ENCODE measurements around the gene CXCR3.
"Not testable (repeated sequence)": the region's sequence is repeated elsewhere in the genome, so short reads cannot be mapped to it uniquely, and the experiment has no call there.

The CXCR3 gene

DNA sequence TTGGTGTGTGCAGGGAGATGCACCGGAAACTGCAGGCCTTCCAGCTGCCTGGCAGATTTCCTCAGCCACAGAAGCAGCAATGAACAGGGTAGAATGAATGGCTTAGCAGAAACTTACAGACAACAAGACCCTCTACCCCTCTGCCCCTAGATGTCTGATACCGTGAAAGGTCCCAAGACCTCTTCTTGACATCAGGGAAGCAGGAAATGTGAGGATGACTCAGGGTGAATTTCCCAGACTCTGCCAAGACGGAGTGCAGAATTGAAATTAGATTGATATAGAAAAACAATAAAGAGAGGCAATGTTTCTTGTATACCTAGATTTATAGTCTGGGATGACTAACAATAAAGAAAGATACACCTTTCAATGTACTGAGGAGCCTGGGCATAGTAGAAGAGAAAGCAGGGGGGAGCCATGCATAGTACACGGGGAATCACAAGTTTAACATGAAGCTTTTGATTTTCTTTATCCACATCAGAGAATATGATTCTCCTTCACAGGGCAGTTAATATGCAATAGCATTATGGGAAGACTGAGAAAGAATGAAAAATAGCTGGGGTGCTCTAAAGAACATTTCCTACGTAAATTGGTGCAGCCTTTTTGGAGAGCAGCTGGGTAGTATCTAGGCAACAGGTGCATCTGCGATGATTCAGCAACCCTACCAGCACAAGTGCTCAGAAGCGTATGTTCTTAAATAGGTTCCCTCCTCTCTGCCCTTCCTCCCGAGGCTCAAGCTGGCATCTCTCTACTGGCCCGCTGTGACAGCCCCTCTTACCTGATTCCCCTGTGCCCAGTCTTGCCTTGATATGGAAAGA, 18.3 kb upstream of the CXCR3 start:
- DNase-seq, result no peak

DNA sequence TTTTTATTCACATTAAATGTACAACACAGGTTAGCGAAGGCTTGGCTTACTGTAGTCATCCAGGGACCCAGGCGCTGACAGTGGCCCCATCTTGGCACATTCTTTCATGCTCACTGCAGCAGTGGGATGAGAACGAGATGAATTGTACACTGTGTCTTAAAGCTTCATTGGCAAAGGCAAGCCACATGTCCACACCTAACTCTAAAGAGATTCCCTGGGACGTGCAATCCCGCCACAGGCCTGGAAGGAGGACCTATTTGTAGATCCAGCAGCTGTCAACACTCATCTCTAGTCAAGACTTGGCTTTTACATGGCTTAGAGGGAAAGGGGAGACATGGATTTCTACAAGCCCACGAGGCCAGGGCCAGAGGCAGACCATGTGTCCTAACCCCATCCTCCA, 16.1 kb upstream of the CXCR3 start:
- no peak for DNase-seq

DNA sequence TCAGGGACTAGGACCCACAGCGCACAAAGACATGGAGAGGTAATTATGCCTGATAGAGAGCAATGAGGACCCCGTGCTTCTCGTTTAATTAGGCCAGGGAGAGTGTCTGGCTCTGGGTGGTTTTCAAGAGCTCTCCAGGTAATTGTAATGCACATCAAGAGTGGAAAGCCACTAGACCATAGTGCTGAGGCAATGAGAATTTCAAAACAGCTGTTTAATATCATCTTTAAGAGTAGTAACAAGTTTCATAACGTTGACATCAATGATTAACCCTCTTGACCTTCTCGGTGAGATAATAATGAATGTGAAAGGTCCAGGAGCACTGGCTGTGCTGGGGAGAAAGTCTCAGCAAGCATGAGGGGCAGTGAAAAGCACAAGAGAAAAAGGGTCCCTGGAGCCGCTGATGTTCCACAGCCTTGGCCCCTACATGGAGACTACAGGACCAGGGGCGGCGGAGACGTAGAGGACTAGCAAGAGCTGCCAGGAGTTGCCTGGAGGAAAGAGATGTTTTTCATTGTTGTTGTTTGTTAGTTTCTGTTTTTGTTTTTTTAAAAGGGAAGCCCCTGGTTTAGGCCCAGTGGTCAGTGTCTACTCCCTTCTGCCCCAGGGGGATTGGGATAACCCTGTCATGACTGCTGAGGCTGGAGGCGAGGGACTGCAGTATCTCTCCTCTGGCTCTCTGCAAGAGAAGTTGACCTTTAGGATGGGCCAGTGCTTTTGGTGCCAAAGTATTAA, 14.8 kb upstream of the CXCR3 start:
- DNase-seq, result no peak

DNA sequence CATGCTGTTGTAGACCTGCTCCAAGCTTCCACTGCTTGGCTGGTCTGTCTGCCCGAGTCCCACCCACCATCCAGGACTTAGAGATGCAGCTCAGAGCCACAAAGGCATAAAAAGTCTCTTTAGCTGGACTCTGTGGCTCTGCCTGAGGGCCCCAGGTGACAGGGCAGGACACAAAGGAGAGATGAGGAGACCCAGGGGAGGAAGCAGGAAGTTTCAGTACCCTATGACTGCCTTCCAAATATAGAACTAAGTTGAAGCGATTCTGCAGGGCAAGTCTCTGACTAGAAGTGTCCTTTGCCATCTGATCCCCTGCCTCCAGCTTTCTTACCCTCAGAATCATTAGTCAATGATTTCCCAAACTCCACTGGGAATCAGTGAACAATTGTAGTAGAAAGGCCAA, 11.2 kb upstream of the CXCR3 start:
- DNase-seq, result no peak

DNA sequence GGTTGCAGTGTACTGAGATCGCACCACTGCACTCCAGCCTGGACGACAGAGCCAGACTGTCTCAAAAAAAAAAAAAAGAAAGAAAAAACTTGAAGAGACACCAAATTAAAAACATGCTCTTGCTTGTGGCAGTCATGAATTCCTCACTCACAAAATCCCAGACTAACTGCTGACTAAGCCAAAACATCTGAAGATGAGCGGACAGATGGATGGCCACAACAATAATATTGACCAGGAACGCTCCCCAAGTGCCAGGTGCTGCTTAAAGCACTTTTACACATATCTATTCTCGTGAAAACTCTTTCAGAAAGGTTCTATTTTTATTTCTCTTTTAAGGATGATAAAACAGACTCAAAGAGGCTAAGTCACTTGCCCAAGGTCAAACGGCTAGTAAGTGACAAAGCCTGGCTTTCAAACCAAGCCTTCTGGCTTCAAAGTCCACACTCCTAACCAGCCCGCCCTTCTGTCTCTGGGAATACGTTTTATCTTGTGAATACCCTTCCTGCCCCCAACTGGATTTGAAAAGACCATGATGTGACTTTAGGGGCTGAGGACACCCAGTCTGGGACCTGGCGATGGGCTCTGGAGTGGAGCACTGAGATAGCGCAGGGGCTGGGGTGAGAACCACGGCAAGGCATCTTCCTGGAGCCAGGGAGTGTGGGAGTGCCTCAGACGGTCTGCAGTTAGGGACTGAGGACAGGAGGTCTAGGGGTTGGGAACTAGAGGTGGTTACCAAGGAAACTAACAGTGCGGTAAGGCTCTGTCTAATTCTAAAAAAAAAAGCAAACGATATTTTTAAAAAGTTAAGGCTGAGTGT, 9.5 kb upstream of the CXCR3 start:
- no peak for DNase-seq

DNA sequence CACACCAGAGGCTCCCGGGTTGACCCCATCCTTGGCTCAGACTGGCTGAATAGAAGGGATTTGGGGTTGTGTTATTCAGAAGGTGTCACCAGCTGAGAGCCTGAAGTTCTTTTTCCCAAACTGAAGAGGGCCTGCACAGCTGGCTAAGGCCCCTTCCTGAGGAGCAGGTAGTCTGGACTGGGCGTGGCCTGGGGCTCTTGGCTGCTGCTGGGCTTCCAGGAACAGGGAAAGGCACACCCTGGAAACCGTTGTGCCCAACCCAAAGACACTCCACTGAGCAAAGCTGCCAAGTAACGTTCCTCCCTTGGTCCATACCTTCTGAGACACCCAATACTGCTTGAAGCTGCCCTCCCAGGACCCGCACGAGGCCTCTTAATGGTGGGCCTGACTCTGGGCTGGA, 8.3 kb upstream of the CXCR3 start:
- DNase-seq, result no peak

DNA sequence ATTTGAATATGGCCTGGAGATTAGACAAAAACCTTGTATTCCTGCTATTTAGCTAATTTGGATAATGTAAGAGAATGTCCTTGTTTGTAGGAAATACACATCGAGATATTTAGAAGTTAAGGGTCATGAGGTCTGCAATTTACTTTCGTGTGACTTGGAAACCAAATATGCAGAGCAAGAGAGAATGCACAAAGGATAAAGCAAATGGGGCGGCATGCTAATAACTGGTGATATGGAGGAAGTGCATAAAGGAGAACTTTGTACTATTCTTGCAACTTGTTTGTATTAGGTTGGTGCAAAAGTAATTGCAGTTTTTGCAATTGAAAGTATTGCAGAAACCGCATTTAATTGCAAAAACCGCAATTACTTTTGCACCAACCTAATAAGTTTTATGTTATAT, 7.2 kb upstream of the CXCR3 start:
- DNase-seq, result no peak

DNA sequence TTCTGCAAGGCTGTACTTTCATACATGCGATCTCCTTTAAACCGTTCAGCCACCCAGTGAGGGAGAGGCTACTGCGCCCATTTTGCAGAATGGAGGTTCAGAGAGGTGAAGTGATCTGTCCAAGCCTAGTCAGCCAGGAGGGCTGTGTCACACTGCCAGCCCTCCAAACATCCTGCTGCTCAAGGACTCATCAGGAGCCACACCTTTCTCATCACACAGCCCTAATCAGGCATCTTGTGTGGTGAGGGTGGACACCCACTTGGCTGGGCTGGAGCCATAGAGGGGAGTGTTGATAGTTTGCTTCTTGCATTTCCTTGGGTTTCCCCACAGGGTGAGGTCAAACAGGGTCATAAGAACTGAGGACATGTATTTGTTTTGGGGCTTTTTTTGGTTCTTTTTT, 5.4 kb upstream of the CXCR3 start:
- no peak for DNase-seq

DNA sequence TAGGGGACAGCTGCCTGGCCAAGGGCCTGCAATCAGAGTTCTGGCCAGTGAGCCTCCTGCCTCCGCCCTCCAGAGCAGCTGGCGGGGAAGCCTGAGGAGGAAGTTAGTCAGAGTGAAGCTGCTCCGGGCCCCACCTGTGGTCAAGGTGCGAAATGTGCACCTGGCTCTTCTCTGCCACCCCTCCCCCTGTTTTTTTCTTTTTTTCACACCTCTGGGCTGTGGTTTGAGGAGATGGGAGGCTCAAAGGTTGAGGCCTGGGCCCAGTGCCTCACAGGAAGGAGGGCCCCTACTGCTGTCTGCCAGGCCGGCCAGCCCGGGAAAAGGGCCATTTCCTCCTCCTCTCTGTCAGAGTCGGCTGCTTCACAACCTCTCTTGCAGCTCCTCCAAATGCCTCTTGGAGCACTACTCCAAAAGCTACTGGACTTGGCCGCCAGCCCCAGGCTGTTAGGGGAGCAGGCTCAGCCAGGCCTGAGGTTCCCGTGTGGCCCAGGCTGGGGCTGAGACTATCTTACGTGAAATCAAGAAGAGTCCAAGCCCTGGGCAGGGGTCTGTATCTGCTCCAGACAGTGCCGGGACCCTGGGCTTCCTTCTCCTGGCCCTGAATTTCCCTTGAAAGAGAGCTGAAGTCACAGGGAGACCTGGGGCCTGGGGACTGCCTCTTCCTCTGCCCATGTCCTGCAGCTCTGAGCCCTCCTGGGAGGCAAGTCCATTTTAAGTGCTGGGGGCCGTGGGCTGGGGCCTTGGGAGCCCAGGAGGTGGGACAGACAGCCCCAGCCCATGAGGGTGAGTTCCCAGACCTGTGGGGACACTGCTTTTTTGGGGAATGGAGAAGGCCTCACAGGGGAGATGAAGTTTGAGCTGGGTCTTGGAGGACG, 4.5 kb upstream of the CXCR3 start:
- peak; percentile 6 to 12 (median 8) for DNase-seq

DNA sequence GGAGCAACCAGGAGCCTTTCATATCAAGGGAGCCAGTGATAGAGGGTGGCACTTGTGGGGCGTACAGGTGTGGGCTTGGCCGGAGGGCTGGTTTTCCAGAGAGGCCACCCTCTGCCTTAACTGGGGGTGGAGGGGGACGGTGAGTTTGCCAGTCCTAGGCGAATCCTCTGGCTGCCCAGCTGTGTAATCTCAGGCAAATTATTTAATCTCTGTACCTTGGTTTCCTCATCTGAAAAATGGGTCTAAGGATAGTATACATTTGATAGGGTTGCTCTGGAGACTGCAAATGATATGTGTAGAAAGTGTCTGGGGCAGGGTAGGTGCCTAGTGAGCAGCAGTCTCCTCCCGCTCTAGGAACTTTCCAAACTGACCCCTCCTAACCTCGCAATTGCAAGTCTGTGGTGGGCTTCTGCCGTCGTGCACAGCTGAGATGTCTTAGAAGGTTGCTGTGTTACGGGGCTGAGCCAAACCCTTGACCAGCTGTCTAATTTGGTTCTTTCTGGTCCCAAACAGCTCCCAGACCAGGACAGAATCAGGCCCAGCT, 3.8 kb upstream of the CXCR3 start:
- DNase-seq, result no peak

DNA sequence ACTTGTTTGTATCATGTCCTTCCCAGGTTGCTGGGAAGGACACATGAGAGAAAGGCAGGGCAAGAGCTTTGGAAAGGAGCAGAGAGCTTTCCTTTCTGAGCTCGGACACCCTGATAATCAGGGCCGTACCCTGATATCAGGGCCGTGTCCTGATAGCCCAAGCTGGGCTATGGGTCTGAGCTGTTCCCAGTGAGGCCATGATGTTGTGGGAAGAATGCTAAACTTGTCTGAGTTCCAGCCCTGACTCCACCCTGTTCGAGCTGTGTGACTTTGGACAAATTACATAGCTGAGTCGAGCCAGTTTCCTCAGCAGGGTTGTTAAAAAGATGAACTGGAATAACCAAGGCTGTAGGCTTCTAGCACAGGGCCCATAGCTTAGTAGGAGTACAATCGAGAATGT, 3.3 kb upstream of the CXCR3 start:
- no peak for DNase-seq

DNA sequence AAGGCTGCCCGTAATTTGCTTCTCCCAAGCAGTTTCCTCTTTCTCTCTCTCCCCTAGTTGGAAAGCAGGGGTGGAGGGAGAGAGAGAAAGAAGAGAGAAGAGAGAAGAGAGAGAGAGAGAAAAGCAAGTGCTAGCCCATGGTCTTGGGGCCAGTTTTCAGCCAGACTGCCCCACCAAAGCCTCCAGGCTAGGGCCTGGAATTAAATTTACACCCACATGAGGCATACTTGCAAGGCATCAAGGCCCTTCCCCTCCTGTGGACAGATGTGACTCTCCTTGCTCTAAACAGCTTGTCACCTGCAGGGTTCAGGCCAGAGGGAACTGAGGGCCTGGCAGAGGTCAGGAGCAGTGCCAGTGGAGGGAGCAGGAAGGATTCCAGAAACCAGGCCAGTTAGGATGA, 1.7 kb upstream of the CXCR3 start:
- DNase-seq, result no peak

DNA sequence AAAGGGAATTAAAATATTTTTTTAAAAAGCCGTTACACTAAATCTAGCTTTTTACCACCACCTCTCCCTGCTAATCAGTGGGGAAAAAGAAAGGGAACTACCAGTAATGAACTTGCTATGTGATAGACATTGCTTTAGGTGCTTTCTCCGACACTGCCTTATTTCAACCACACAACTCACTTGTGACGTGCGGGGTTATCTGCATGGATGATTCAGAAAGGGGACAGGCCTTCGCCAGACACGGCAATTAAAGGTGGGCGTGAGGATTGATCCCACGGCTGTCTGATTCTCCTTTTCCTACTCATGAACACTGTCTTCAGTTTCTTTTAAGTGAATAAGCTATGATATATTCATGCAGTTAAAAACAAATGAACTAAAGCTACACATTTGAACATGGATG, 882 bp upstream of the CXCR3 start:
- DNase-seq, result peak in 2 of 4 experiments; percentile 1 to 5

DNA sequence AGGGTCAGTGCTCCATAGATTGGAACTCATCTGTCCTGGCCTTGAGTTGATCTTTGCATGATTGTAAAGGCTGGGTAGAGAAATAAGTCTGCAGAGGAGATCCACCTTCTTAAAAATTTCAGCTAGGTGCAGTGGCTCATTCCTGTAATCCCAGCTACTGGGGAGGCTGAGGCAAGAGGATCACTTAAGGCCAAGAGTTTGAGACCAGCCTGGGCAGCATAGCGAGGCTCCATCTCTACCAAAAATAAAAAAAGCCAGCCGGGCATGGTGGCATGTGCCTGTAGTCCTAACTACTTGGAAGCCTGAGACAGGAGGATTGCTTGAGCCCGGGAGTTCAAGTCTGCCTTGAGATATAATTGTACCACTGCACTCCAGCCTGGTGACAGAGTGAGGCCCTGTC, 476 bp upstream of the CXCR3 start:
- no peak for DNase-seq

DNA sequence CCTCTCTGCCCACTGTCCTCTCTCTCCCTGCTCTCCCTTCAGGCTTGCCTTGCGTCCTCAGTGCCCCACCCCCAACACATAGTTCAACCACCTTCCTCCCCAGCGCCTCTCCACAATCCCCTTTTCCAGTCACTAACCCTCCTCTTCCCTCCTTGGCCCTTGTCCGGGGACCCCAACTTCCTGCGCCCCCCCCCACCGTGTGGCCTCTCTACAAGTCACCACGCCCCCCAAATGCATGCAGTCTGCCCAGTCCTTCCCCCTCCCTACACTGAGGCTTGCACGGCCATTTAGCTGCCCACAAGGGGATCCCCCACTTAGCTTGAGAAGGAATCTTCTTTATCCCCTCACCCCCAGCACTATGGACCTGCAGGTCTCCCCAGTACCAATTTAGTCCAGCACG, 569 bp downstream of the CXCR3 start:
- no peak for DNase-seq

DNA sequence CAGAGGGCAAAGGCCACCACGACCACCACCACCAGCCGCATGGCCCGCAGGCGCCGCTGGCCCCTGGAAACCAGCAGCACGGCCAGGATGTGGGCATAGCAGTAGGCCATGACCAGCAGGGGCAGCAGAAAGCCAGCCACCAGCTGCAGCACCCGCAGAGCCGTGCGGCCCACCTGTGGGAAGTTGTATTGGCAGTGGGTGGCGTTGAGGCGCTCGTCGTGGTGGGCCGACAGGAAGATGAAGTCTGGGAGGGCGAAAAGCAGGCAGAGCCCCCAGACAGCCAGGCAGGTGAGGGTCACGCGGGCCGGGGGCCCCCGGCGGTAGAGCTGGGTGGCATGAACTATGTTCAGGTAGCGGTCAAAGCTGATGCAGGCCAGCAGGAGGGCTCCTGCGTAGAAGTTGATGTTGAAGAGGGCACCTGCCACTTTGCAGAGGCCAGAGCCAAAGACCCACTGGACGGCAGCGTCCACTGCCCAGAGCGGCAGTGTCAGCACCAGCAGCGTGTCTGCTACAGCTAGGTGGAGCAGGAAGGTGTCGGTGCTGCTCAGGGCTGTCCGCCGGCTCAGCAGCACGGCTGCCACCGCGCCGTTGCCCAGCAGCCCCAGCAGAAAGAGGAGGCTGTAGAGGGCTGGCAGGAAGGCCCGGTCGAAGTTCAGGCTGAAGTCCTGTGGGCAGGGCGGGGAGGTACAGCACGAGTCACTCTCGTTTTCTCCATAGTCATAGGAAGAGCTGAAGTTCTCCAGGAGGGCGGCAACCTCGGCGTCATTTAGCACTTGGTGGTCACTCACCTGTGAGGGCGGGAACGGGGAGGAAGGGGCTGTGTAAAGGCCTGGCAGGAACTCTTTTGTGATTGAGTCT, 1.4 kb downstream of the CXCR3 start:
- no peak for DNase-seq

DNA sequence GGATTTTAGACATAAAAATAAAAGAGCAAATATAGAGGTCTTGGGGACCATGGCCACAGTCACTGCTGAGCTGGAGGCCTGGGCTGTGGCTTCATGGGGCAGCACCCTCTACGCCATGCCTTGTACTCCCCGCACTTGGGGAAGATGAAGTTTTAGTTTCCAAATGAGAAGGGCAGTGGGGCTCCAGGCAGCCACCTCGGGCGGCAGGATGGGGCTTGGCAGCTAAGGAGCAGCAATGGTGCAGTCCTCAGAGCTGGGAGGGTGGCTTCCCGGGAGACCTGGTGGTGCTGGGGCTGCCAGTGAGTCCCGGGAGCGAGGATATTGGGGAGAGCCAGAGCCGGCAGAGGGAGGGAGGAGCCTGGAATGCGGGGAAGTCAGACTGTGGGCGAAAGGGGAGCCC, 2.4 kb downstream of the CXCR3 start:
- DNase-seq, result no peak

DNA sequence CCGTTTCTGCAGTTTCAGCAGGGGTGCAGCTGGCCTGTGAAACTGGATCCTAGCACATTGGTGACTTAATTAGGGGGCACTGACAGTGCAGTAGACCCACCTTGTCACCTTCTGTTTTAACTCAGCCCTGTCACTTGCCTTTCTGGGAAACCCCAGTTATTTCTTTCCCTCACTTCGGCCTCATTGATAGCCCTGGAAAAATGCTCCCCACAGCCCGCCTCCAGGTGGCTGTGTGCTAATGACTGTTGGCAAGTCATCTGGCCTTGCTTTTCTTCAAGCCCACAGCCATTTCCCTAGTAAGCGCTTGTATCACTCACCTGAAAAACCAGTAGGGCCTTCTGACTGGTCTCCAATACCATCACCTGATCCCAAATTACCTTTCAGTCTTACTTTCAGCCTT, 3.3 kb downstream of the CXCR3 start:
- no peak for DNase-seq

DNA sequence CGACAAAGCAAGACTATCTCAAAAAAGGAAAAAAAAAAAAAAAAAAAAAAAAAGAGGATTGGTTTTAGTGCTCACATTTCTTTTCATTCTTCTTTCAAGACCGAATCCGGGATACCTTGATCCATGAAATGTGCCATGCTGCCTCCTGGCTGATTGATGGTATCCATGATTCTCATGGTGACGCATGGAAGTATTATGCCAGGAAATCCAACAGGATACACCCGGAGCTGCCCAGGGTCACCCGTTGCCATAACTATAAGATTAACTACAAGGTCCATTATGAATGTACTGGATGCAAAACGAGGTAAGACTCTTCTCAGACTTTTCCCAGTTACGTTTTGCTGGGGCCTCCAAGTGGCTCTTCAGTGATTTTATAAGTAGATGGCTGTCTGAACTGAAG, 6.1 kb downstream of the CXCR3 start:
- DNase-seq, result no peak

DNA sequence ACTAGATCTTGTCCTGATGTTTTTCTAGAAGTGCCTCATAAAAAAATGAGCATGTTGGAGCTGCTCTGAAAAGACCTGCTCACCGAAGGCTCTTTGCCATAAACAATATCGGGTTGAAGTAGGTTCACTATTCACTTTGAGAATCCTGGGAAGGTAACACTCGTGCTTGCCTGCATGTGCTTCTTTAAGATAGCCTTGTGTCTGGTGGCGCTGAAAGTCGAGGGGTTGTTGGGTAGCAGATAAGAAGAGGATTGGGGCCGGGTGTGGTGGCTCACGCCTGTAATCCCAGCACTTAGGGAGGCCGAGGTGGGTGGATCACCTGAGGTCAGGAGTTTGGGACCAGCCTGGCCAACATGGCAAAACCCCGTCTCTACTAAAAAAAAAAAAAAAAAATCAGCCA, 6.6 kb downstream of the CXCR3 start:
- not testable (repeated sequence) for DNase-seq

DNA sequence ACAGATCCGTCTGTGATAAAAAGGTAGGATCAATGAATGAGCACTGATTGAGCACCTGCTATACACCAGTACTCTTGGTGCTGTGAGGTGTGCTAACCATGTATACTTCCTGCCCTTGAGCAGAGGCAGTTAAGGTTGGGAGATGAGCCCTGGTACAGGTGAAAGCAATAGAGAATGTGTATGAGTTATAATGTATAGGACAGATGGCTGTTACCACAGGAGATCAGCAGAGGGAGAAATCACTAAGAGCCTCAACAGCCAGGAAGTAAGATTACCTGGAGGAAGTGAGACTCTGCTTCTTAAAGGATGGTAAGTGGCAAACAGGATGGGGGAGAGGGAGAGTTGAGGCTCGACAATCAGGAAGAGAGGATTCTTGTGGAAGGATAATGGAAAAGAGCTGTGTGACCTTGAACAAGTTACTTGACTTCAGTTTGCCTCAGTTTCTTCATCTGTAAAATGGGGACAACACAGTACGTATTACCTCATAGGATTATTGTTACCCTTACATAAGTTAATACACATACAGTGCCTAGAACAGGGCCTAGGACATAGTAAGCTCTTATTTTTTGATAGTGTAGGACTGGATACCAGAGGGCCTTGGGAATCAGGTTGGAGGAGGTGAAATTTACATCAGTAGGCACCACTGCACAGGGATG, 9.1 kb downstream of the CXCR3 start:
- no peak for DNase-seq

Measured in activated naive CD4-positive, alpha-beta T cell (primary cell).